Ovary (tissue), 3 donors: ENCODE measurements around the gene ILF2.

Experiments used
- EP300 ChIP-seq: sonication (generic); formaldehyde crosslinking; IDR thresholded peaks from one replicate; pipeline ENCODE4 v1.6.1; 2017; ENCODE audit warnings: antibody characterized with exemption
- POLR2A ChIP-seq: fragments of 450-650 bp; IDR thresholded peaks from one replicate; pipeline ENCODE4 v1.6.1; 2017; ENCODE audit warnings: antibody characterized with exemption, mild to moderate bottlenecking, moderate library complexity
- TF ChIP-seq, protein P1 (sequence below), 3 donors: fragments of 450-650 bp in 2 of 3; fragments of 200-600 bp in 1 of 3; IDR thresholded peaks; one replicate each; pipeline versions ENCODE4 v1.5.1 to v1.8.0; 2016 to 2022; ENCODE audit warnings: antibody characterized with exemption in 3 of 3, mild to moderate bottlenecking in 1 of 3
- donor health status: DM: no; HTN: no; CAD: no.

DNA sequence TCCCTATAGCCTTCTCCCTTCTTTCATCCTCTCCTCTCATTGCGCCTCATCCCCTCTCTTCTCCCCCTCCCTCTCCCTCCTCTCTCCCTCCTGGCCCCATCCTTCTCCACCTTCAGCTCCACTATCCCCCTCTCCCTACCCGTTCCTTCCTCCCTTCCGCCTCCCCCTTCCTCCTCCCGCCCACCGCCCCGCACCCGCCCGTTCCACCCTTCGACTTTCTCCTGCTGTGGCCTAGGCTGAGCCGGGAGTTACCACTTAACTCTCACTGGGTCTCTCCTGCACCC is 9.3 kb upstream of the ILF2 start:
- TF ChIP-seq, protein P1, sequence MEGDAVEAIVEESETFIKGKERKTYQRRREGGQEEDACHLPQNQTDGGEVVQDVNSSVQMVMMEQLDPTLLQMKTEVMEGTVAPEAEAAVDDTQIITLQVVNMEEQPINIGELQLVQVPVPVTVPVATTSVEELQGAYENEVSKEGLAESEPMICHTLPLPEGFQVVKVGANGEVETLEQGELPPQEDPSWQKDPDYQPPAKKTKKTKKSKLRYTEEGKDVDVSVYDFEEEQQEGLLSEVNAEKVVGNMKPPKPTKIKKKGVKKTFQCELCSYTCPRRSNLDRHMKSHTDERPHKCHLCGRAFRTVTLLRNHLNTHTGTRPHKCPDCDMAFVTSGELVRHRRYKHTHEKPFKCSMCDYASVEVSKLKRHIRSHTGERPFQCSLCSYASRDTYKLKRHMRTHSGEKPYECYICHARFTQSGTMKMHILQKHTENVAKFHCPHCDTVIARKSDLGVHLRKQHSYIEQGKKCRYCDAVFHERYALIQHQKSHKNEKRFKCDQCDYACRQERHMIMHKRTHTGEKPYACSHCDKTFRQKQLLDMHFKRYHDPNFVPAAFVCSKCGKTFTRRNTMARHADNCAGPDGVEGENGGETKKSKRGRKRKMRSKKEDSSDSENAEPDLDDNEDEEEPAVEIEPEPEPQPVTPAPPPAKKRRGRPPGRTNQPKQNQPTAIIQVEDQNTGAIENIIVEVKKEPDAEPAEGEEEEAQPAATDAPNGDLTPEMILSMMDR (IDR thresholded peaks at IDR 0.05) = no peak
- no peak for TF ChIP-seq EP300
- no peak for TF ChIP-seq POLR2A
